Measurements from ENCODE around the gene THADA. TPM values are rescaled to one million over a fixed set of nuclear protein-coding genes. Genes with fewer than 3 reads are reported as not detected.

THADA gene
- total RNA-seq, 3 donors from 2014 or later (not counting 1 experiment from before 2014, with no cell fraction given) = 34.1 to 35.7 (median 35.3) TPM

DNA sequence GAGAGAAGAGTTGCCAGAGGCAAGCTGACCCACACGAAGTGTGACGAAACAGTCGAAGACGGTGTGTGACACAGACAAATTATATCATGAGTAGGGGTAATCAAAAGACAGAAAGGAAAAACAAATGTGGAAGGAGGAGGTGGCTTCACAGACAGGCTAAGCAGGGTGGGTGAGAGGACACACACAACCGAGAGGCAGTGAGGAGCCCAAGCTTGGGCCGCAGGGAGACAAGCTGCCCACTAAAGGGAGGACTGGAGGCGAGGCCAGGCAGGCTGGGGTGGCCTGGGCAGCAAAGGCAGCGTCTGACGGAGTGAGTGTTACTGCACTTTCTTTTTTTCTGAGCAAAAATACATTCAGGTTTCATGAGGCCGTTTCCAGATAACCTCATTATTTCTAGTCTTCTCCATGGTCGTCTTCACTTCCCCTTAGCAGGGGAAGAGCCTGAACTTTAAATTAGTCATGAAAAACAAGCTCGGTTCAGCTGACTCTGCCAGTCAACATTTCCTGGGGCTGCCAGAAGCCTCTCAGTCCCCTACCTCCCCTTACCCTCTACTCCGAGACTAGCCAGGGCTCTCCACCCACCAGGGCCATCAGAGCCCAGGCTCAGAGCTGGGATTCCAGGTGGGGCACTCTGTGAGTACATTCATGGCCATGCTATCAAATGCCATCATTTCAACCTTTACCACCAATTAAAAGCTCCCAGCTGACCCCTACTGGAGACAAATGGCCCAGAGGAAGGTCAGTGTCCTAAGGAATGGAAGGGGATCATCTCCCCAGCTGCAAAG, 355.7 kb downstream of the THADA start:
- peak in 1 of 3 donors; percentile 50 for ATAC-seq
- Histone ChIP-seq H3K9me3 (ENCODE audit: control insufficient read depth, insufficient read depth, low read length) (no peaks in the 10 kb centered on the region), H3K36me3 (ENCODE audit: control insufficient read depth, insufficient read depth, low read length) (no peaks in the 10 kb centered on the region), H3K4me3 (ENCODE audit: low read length) (no peak overlapping the region), H3K4me1 (ENCODE audit: control insufficient read depth, insufficient read depth, low read length) (peaks cover 18% of the 10 kb centered on the region), H3K27me3 (ENCODE audit: control insufficient read depth, insufficient read depth, low read length) (no peaks in the 10 kb centered on the region), H3K27ac (ENCODE audit: low read length) (peak overlapping the region; percentile 65)
- Mint-ChIP-seq H3K27me3 (ENCODE audit: low read depth in 2 of 2) (no peaks in the 10 kb centered on the region), H3K36me3 (no peaks in the 10 kb centered on the region), H3K9me3 (no peaks in the 10 kb centered on the region), H3K27ac (peak overlapping the region in 1 of 2 donors; percentile 57), H3K4me1 (peaks cover 0 to 6% of the 10 kb centered on the region in 2 donors), H3K4me3 (no peak overlapping the region)
- TF ChIP-seq, protein P1, sequence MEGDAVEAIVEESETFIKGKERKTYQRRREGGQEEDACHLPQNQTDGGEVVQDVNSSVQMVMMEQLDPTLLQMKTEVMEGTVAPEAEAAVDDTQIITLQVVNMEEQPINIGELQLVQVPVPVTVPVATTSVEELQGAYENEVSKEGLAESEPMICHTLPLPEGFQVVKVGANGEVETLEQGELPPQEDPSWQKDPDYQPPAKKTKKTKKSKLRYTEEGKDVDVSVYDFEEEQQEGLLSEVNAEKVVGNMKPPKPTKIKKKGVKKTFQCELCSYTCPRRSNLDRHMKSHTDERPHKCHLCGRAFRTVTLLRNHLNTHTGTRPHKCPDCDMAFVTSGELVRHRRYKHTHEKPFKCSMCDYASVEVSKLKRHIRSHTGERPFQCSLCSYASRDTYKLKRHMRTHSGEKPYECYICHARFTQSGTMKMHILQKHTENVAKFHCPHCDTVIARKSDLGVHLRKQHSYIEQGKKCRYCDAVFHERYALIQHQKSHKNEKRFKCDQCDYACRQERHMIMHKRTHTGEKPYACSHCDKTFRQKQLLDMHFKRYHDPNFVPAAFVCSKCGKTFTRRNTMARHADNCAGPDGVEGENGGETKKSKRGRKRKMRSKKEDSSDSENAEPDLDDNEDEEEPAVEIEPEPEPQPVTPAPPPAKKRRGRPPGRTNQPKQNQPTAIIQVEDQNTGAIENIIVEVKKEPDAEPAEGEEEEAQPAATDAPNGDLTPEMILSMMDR (IDR thresholded peaks at IDR 0.05) = no peak
- peak in 1 of 2 donors; percentile 22 for DNase-seq
- intact Hi-C loops (cut with micrococcal nuclease) = no loop called here
- 74% methylated on average over 13 of the region's 13 CpGs for WGBS (ENCODE audit: insufficient coverage)

DNA sequence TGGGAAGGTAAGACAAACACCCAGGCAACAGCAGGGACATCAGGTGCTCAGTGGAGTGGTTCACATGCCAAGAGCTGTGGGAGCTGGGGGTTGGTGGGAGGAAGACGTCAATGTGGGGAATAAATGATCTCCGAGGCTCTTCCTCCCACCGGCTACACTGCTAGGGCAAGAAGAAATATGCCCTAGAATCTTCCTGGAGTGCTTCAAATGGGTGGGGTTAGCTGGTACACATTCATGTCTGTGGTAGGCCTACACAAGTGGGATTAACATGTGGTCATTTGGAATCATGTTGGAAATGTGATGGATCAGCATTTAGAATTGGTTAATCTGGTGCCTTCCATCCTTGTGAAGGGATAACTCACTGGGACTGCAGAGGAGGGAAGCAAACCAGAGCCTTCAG, 357.0 kb downstream of the THADA start:
- ATAC-seq = no peak
- Mint-ChIP-seq H3K27me3 (ENCODE audit: low read depth in 2 of 2) (no peaks in the 10 kb centered on the region), H3K4me3 (no peak overlapping the region), H3K36me3 (no peaks in the 10 kb centered on the region), H3K4me1 (peaks cover 0 to 6% of the 10 kb centered on the region in 2 donors), H3K27ac (peak overlapping the region; percentile 57 to 60), H3K9me3 (no peaks in the 10 kb centered on the region)
- Histone ChIP-seq H3K27ac (ENCODE audit: low read length) (no peak overlapping the region), H3K27me3 (ENCODE audit: control insufficient read depth, insufficient read depth, low read length) (no peaks in the 10 kb centered on the region), H3K9me3 (ENCODE audit: control insufficient read depth, insufficient read depth, low read length) (no peaks in the 10 kb centered on the region), H3K4me1 (ENCODE audit: control insufficient read depth, insufficient read depth, low read length) (peaks cover 25% of the 10 kb centered on the region), H3K4me3 (ENCODE audit: low read length) (no peak overlapping the region), H3K36me3 (ENCODE audit: control insufficient read depth, insufficient read depth, low read length) (no peaks in the 10 kb centered on the region)
- TF ChIP-seq, protein P1 (IDR thresholded peaks at IDR 0.05) = no peak
- WGBS (ENCODE audit: insufficient coverage) = 100% methylated on average over 3 of the region's 3 CpGs
- DNase-seq = no peak
- intact Hi-C loops (cut with micrococcal nuclease) = no loop called here

DNA sequence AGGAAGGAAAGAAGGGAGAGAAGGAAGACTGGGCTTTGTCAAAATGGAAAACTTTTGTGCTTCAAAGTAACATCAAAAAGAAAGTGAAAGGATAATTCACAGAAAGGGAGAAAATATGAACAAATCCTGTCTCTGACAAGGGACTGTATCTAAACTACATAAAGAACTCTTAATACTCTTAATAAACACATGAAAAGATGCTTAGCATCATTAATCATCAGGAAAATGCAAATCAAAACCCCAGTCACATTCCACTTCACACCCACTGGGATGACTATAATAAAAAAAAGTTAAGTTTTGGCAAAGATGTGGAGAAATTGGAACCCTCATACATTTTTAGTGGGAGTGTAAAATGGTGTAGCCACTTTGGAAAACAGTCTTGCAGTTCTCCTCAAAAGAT, 357.7 kb downstream of the THADA start:
- no peaks in the 10 kb centered on the region for H3K36me3 Mint-ChIP-seq
- TF ChIP-seq, protein P1 (IDR thresholded peaks at IDR 0.05) = no peak
- H3K4me1 Mint-ChIP-seq = peaks cover 0 to 6% of the 10 kb centered on the region in 2 donors
- Histone ChIP-seq H3K9me3 (ENCODE audit: control insufficient read depth, insufficient read depth, low read length) (no peaks in the 10 kb centered on the region), H3K4me1 (ENCODE audit: control insufficient read depth, insufficient read depth, low read length) (peaks cover 28% of the 10 kb centered on the region), H3K27me3 (ENCODE audit: control insufficient read depth, insufficient read depth, low read length) (no peaks in the 10 kb centered on the region), H3K27ac (ENCODE audit: low read length) (no peak overlapping the region), H3K4me3 (ENCODE audit: low read length) (no peak overlapping the region), H3K36me3 (ENCODE audit: control insufficient read depth, insufficient read depth, low read length) (no peaks in the 10 kb centered on the region)
- intact Hi-C loops (cut with micrococcal nuclease) = no loop called here
- H3K9me3 Mint-ChIP-seq = no peaks in the 10 kb centered on the region
- peak overlapping the region; percentile 57 to 60 for H3K27ac Mint-ChIP-seq
- ATAC-seq (no peak), DNase-seq (no peak)
- no peak overlapping the region for H3K4me3 Mint-ChIP-seq
- no peaks in the 10 kb centered on the region for H3K27me3 Mint-ChIP-seq (ENCODE audit: low read depth in 2 of 2)

Measured in natural killer cell (primary cell).